ENCODE measurements around the gene ZNF783. TPM values are rescaled to one million over a fixed set of nuclear protein-coding genes. Genes with fewer than 3 reads are reported as not detected.
"Not testable (repeated sequence)": the region's sequence is repeated elsewhere in the genome, so short reads cannot be mapped to it uniquely, and the experiment has no call there.

Gene ZNF783
- total RNA-seq: 30.0 TPM

DNA sequence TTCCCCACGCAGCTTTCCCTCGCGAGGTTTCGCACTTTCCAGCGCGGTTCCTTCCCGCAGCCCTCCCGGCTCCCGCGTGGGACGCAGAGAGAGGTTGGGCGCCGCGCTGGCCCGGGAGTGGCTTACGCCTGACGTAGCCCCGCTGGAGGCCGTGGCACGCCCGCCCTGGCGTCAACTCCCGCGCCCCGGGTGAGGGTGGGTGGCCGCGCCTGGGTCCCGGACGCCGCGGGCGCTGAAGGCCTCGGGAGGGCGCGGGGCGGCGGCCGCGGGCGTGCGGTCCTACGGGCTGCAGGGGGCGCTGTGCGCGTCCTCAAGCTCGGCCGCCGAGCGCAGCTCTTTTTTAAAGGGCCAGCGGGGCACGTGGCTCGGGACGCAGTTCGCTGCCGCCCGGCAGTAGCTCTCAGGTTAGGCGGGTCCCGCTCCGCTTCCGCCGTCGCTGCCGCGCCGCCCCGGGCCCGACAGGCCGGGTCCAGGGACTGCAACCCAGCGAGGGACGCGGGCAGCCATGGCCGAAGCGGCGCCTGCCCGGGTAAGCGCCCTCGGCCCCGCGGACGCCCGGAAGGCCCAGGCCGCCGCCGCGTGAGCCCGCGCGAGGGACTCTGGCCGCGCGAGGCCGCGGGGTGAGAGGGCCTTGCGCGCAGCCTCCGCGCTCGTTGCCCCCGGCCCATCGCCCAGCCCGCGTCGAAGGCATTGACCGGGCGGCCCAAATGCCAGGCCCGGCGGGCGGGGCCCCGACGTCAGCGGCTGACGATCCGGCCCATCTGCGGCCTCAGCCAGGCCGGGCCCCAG is at the start of gene ZNF783:
Gene ZNF783, plus strand, starts transcription at position 368 of the 789 bp plus-strand sequence. Its CDS starts 138 bp downstream, at position 506.
- peak; percentile 85 for DNase-seq (ENCODE audit: low spot score)

DNA sequence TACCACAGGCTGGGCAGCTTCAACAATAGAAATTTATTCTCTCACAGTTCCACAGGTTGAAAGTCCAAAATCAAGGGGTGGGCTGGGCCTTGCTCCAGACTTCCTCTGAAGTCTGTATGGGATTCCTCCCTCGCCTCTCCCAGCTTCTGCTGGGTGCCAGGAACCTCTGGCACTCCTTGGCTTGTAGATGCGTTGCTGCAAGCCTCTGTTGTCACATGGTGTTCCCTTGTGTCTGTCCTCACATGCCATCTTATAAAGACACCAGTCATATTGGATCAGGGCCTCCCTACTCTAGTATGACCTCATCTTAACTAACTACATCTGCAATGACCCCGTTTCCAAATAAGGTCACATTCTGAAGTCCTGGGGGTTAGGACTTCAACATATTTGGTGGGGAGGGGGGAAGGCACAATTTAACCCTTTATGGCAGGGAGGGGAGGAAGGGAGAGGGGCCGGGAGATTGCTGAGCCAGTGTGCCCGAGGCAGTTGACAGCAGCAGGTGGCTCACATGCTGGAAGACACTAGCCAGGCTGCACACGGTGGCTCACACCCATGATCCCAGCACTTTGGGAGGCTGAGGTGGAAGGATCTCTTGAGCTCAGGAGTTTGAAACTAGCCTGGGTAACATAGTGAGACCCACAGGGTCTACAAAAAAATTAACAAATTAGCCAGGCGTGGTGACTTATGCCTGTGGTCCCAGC is 47.8 kb upstream of the ZNF783 start:
- no peak for DNase-seq (ENCODE audit: low spot score)

DNA sequence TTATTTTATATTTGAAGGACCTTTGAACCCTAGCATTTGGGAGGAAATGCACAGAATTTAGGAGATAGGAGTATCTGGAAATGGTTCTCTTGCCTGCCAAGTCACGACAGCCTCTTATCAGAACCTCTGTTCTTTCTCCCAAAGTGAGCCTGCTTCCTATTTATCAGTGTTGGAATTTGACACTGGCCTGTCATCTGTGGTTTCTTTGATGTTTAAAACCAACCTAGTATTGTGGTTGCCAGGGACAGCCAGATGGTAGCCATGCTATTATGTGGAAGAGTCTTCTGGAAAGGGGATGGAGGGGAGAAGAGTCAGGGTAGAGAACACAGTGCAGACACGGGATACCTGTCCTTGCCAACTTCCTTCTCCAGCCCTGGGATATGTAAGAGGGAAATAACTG is 45.6 kb upstream of the ZNF783 start:
- no peak for DNase-seq (ENCODE audit: low spot score)

DNA sequence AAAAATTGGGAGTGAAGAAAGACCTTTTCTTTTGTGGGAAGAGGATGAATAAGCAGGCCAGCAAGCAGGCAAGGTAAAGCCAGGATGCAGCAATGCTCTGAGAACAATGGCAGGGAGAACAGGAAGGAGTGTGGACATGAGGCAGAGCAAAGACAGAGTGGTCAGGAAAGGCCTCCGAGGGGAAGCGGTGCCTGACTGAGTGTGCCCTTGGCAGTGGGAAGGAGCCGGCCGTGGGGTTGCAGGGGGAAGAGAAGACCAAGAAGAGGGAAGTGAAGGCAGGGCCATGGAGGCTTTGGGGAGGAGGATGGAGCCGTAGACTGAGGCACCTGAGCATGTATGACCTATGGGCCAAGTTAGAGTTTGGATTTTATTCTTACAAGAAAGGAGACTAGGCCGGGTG is 44.4 kb upstream of the ZNF783 start:
- no peak for DNase-seq (ENCODE audit: low spot score)

DNA sequence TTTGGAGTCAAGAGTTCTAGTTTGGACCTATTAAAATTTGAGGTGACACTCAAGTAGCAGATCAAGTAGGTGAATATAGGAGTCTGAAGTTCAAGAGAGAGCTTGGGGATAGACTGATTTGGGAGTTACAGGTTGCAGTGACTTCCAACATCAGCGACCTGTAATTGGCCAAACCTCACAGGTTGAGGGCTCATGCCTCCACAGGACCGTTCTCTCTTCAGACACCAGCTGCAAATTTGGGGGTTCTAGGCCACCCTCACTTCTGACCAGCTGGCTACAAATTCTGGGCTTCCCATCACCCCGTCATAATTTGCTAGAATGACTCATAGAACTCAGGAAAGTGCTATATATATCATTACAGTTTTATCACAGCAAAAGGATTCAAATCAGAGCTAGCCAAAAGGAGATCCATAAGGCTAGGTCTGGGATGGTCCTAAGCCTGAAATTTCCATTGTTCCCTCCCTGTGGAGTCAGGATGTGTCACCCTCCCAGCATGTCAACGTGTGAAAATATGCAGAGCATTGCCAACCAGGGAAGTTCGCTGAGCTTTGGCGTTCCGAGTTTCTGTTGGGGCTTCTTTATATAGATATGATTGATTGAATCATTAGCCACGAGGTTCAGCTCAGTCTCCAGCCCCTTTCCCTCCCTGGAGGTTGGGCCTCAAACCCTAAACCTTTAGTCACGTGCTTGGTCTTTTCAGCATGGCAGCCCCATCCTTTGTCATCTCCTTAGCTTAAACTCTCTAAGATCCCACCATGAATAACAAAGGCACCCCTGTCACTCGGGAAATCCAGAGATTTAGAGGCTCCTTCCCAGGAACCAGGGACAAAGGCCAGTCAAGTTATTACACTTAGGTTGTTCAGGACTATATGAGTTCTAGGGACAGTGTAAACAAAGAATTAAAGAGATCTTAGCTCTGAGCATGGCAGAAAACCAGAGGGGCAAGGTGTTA is 43.3 kb upstream of the ZNF783 start:
- DNase-seq (ENCODE audit: low spot score): no peak

DNA sequence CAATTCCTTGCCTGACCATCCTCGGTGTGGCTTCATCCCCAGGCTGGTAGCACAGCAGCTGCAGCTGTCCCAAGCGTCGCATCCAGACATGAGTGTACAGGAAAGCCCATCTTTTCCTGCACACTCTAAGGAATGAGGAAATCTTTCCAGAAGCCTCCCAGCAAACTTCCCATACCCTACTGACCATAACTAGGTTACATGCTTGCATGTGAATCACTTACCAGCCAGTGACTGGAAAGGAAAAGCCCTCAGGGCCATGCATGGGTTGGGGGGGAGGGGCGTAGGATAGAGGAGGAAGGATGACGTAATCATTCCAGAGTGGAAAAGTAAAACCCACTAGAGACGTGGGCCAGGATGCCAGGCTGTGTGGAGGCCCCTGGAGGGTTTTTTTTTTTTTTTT is 41.5 kb upstream of the ZNF783 start:
- DNase-seq (ENCODE audit: low spot score): no peak

DNA sequence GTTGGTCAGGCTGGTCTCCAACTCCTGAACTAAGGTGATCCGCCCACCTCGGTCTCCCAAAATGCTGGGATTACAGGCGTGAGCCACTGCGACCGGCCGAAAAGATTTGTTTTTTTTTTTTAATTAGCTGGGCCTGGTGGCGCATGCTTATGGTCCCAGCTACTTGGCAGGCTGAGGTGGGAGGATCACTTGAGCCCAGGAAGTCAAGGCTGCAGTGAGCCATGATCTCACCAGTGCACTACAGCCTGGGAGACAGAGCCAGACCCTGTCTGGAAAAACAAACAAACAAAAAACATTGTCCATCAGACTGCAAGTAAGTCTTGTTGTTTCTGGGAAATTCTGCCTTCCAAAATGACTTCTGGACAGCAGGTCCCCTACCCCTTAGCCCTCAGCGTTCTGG is 38.8 kb upstream of the ZNF783 start:
- DNase-seq (ENCODE audit: low spot score): no peak

DNA sequence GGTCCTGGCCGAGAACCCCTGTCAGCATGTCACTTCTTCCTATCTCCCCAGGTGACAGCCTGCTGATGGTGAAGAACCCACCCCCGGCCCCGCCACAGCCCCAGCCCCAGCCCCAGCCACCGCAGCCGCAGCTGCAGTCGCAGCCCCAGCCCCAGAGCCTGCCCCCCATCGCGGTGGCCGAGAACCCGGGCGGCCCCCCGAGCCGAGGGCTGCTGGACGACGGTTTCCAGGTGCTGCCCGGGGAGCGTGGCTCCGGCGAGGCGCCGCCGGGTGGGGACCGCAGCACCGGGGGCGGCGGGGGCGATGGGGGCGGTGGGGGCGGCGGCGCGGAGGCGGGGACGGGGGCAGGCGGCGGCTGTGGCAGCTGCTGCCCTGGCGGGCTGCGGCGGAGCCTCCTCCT is 38.2 kb upstream of the ZNF783 start:
- DNase-seq (ENCODE audit: low spot score): no peak

DNA sequence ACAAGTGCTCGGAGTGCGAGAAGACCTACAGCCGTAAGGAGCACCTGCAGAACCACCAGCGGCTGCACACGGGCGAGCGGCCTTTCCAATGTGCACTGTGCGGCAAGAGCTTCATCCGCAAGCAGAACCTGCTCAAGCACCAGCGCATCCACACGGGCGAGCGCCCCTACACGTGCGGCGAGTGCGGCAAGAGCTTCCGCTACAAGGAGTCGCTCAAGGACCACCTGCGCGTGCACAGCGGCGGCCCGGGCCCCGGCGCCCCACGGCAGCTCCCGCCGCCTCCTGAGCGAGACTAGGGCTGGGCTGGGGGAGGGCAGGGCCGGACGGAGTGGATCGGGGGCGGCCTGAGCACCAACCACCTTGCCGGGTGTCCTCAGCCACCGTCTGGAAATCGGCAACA is 37.6 kb upstream of the ZNF783 start:
- no peak for DNase-seq (ENCODE audit: low spot score)

DNA sequence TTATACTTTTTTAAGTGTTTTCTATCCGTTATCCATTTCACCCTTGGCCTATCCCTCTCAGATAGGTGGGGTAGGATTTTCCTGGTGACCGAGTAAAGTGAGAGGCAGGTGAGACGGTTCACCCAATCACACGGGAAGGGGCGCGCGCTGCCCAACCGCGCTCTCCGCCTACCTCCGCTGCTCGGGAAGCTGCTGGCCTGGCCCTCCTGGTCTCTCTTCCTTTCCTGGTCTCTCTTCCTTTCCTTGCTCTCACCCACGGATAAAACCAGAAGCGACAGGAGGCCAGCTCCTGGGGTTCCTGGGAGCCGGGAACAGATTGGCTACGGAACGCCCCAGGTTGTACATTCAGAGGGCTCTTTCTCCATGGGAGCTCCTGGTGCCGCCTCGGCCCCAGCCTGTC is 36.9 kb upstream of the ZNF783 start:
- DNase-seq (ENCODE audit: low spot score): no peak

DNA sequence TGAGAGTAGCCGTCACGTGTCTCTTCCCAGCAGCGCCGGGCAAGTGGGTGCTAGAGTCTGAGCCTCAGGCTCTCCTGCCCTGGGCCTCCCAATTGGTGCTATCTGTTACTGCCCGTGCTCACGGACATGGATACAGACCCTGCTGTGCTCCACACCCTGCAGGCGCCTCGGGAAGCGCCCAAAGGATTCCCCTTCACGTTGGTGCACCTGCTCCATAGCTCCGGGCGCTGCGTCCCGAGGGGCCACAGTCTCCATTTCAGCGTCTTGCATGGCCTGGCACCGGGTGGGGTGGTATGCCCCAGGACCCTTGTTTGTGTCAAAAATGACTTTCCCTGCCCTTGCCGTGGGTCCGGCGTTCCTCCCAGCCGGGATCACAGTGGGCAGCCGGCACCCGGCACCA is 36.3 kb upstream of the ZNF783 start:
- DNase-seq (ENCODE audit: low spot score): no peak

DNA sequence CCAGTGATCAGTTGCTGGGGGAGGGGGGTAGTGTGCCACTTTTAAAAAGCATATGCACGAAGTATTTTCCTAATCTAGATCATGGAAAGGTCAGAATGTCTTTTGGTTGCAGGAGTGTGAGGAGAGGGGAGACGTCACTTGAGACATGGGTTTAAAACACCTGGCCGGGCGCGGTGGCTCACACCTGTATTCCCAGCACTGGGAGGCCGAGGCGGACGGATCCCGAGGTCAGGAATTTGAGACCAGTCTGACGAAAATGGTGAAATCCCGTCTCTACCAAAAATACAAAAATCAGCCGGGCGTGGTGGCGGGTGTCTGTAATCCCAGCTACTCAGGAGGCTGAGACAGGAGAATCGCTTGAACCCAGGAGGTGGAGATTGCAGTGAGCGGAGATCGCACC is 35.6 kb upstream of the ZNF783 start:
- DNase-seq (ENCODE audit: low spot score): not testable (repeated sequence)

DNA sequence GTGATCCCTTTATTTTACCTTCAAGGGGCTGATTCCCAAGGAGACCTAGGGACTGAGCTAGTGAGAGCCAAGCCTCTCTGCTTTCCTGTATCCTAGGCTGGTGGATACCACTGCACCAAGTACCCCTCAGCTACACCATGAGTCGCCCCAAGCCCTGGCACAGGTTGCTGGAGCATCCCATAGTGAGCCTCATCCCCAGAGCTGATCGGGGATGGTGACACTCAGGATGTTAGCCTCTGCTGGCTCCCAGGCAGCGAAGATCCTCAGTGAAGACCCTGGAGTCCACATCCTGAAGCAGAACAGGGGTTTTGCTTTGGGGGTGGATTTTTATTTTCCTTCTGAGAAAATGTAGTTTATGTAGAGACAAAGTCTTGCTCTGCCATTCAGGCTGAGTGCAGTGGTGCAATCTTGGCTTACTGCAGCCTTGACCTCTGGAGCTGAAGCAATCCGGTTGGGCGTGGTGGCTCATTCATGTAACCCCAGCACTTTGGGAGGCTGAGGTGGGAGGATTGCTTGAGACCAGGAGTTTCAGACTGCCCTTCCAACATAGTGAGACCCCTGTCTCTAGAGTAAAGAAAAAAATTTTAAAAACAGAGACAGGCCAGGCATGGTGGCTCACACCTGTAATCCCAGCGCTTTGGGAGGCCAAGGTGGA is 35.0 kb upstream of the ZNF783 start:
- no peak for DNase-seq (ENCODE audit: low spot score)

DNA sequence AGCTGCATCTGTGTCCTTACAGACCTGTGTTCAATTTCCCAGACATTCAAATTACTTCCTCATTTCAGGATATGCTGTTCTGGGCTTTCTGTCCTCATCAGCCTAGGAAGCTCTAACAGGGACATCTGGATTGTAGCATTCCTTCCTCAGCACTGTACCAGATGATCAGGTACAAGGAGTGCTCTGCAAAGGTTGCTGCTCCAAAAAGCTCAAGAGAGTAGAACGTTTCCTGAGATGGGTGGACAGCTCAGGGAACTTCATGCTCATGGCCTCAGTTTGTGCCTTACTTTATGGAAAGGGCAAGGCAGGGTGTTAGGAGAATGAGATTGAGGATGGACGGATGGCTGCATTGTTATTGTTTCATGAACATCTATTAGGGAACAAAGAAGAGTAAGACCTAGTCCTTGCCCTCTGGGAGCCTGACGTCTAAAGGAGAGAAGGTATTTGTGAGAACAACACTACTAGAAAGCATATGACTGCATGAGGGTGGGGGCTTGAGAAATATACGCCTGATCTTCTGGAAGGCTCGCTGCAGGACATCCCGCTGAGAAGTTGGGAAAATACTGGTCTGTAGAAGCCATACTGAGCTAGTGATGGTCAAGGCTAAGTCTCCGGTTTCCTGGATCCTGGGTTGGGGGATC is 33.0 kb upstream of the ZNF783 start:
- DNase-seq (ENCODE audit: low spot score): no peak

DNA sequence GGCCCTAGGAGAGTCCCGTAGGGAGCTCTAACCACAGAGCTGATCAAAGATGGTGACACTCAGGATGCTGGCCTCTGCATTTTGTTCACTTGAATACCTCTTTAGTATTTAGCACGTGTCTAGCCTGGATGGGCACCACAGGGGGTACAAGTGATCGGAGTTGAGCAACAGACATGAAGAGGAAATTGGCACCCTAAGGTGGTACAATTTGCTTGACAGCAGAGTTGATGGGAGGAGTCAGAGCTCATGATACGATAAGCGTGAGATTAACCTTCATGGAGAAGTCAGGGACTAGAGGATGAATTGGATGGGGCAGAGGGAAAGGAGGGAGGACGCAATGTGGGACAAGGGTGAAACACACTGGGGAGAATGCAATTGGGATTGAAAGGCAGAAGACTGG is 32.5 kb upstream of the ZNF783 start:
- no peak for DNase-seq (ENCODE audit: low spot score)

DNA sequence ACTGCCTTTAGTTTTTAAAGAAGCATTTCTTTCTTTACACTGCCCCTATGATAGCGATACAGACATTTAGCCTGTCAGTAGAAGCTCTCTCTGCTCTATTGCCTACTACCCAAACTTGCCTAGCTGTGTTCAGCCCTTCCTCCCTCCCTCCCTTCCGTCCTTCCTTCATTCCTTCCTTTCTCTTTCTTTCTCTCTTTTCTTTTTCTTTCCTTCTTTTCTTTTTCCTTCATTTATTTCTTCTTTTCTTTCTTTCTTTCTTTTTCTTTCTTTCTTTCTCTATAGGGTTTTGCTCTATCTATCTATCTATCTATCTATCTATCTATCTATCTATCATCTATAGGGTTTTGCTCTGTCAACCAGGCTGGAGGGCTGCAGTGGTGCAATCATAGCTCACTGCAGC is 29.6 kb upstream of the ZNF783 start:
- DNase-seq (ENCODE audit: low spot score): no peak

DNA sequence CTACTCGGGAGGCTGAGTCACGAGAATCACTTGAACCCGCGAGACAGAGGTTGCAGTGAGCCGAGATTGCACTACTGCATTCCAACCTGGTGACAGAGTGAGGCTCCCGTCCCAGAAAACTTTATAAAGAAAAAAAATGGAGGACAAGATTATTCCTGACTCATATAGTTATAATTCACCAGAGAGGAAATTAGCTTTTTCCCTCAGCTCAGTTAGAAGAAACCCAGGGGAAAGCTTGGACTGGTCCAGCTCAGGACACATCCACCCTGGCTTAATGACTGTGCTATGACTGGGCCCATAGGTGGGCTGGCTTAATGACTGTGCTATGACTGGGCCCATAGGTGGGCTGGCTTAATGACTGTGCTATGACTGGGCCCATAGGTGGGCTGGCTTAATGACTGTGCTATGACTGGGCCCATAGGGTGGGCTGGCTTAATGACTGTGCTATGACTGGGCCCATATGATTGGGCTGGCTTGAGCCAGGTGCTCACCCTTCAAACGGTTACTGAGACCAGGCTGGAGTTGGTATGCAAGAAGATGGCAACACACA is 28.3 kb upstream of the ZNF783 start:
- not testable (repeated sequence) for DNase-seq (ENCODE audit: low spot score)

DNA sequence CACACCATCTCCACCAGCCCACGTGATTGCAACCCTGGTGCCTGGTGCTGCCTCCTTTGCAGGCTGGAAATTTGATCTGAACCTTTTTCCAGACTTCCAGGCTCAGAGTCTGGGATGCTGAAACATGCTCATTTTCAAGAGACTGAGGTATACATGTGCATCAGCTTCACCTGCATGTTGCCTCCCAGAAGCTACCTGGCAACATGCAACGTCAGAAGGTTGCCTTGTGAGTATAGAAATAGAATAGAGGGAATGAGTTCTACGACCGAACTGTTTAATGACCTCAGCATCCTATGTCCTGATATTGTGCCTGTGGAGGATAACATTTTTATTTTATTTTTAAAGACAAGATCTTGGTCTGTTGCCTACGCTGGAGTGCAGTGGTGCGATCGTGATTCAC is 24.5 kb upstream of the ZNF783 start:
- no peak for DNase-seq (ENCODE audit: low spot score)

DNA sequence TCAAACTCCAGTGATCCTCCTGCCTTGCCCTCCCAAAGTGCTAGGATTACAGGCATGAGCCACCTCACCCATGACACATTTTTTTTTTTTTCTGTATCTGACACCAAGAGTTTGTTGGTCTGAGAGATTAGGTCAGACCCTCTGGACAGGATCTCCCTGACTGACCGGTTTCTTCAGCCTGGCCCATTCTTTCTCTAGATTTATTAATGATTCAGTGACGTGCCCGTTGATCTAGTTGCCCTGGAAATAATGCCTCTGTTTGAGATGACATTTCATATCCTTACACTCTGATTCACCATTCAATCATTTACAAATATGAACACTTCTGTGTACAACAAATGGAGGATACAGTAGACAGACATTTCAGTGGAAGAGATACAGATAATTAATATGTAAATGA is 23.9 kb upstream of the ZNF783 start:
- DNase-seq (ENCODE audit: low spot score): peak; percentile 64

DNA sequence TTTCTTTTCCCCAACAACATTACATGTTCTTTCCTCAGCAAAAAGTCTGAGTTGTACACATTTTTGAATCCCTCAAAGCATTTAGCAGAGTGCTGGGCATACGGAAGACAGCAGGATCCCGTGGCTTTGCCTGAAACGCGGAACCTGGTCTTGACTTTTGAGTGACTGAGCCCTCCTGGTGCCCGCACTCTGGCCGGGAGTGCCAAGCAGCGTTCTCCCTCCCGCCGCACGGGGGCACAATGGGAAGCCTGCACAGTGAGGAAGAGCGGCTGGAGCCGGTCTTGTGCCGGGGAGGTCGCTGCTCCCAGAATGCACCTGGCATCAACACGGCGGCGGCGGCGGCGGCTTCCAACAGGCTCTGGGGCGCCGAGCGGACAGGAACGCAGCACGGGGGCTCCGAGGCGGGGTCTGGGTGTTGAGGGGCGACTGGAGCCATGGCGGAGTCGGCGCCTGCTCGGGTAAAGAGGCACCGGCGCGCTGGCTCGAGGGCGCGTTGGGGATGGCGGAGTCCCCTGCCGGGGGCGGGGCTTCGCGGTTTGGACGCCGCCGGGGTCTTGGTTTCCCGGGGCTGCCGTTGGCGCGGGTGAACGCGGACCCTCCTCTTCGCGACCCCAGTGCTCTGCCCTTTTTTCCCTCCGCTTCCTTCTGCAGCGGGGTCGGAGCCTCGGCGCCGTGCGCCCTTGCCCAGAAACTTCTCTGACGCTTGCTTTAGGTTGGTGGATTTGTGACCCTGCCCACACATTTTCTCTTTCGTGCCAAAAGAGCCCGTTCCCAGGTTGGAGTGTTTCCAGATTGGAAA is 22.5 kb upstream of the ZNF783 start, which contains the start of gene ZNF212:
Gene ZNF212, plus strand, starts transcription at position 307 of the 799 bp plus-strand sequence. Its CDS starts 128 bp downstream, at position 435.
- DNase-seq (ENCODE audit: low spot score): peak; percentile 91
